Left cardiac atrium (tissue), 4 donors: Measurements from ENCODE around the gene FOLR1. TPM values are rescaled to one million over a fixed set of nuclear protein-coding genes. Genes with fewer than 3 reads are reported as not detected.

ENCODE experiments used
- ATAC-seq, 2 donors: fragments of 200-7000 bp; cut with Tn5 transposase; one replicate each; pipeline ENCODE4 v1.9.1; 2020; ENCODE audit warnings: mild to moderate bottlenecking in 2 of 2, moderate library complexity in 2 of 2
- DNase-seq: peaks from one replicate; pipeline ENCODE4 v3.0.0-alpha.2; 2020
- intact Hi-C, 2 donors: fragments of 100-400 bp; cut with DNase I; formaldehyde crosslinking; loops; one replicate each; pipeline versions ENCODE4 v1.14.1 to v1.15.1; 2022 to 2023
- total RNA-seq, 2 donors: library from RNA; stranded (reverse); fragmentation: NEBNext Ultra II Directional; extraction: Animal tissue kit (Norgen Biotek cat#: 25700); gene quantifications; one replicate each; pipeline ENCODE4 v1.2.1, GENCODE V29; 2021
- donor health status: DM: no; HTN: yes; CAD: no.
- donor health status: DM: no; HTN: yes; CAD: no; lungs with severe emphysema.
- donor health status: DM: yes; HTN: yes; CAD: no.
- donor health status: Dilated cardiomyopathy.

Gene FOLR1
- total RNA-seq, 2 donors from 2014 or later, result not detected

DNA sequence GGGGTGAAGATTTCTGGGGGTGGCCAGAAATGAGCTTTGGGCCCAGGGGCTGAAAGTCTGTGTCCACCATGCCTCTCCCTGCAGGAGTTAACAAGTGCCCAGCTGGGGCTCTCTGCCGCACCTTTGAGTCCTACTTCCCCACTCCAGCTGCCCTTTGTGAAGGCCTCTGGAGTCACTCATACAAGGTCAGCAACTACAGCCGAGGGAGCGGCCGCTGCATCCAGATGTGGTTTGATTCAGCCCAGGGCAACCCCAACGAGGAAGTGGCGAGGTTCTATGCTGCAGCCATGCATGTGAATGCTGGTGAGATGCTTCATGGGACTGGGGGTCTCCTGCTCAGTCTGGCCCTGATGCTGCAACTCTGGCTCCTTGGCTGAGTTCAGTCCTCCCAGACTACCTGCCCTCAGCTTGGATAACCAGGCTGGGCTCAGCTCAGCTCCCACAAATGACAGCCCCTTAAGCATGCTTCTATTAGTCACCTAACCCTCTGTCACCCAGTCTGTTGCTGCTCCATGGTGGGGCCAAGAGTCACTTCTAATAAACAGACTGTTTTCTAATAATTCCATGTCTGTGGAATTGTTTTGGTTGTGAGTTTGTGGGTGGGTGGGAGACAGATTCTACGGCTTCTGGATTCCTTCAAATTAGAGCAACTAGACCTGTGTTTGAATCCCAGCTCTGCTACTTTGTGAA, 29.6 kb downstream of the FOLR1 start:
- DNase-seq (peak; percentile 25), ATAC-seq (no peak)
- intact Hi-C loops, result loop anchor here in 1 of 2 donors (5.0 kb wide), 1 partner anchor 184 kb away; no protein-coding TSS in a partner anchor

DNA sequence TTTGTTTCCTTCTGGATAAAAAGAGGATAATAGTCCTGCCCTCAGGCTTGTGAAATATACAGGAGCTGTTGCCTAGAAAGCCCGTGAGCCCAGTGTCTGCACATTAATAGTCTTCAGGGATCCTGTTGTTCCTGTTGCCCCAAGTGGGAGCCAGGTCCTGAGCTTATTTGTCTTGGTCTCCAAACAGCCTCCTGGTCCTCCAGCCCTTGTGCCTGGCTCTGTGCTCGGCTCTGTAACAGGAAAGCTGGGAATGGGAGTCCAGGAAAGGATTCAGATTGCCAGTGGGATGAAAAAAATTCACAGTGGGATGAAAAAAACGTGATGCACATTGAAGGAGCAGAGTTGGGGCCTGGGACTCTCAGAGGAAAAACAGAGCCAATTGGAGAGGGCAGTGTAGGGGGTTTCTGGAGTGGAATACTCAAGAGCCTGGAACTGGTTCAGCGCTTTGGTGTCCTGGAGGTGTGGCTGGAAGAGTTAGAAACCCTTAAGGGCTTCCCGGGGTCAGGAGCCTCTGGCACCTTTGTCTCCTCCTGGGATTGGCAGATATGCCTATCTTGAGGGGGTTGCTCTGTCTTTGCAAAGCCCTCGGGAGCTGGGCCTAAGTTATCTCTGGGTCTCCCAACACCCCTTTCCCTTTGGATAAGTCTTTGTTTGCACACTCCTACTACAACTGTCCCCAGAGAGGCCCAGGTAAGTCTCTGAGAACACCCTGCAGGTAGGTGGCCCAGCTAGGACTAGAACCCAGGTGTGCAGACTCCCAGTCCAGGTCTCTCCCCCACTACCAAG, 30.4 kb downstream of the FOLR1 start:
- intact Hi-C loops, result loop anchor here in 1 of 2 donors (5.0 kb wide), 1 partner anchor 185 kb away; no protein-coding TSS in a partner anchor
- DNase-seq, result peak; percentile 19

DNA sequence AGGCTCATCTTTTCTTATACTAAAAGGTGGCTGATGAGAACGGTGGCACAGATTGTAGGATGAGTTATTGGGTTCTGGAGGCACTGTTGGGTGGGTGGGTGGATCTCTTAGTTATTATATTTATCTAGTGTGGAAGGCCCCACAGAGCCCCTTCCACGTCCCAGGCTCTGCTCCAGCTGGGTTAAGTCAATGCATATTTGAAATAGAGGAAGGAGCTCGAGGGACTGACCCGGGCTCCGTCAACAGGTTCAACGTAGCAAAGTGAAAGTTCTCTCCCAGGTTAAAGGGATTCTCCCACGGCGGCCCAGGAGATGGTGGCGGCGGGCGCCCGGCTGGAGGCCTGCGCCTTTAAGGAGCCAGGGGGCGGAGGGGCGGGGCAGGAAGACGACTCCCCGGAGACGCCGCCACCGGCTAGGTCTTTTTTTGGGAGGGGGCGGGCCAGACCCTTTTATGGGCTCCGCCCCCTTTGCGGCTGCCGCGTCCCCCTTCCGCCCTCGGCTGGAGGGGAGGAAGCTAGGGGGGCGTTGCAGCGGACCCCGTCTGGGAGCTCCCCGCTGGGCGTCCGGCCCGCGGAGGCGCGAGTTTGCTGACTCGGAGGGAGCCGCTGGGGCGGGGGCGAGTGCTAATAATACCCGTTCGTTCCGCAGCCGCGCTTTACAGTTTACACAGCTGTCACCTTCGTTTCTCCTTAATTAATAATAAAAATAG, 31.1 kb downstream of the FOLR1 start:
- ATAC-seq (peak; percentile 88 to 91), DNase-seq (peak; percentile 96)
- intact Hi-C loops, result loop anchor here in 1 of 2 donors (5.0 kb wide), 1 partner anchor 186 kb away; no protein-coding TSS in a partner anchor

More for the DNA sequence above, 30.4 kb downstream of the FOLR1 start:
- no peak for ATAC-seq

DNA sequence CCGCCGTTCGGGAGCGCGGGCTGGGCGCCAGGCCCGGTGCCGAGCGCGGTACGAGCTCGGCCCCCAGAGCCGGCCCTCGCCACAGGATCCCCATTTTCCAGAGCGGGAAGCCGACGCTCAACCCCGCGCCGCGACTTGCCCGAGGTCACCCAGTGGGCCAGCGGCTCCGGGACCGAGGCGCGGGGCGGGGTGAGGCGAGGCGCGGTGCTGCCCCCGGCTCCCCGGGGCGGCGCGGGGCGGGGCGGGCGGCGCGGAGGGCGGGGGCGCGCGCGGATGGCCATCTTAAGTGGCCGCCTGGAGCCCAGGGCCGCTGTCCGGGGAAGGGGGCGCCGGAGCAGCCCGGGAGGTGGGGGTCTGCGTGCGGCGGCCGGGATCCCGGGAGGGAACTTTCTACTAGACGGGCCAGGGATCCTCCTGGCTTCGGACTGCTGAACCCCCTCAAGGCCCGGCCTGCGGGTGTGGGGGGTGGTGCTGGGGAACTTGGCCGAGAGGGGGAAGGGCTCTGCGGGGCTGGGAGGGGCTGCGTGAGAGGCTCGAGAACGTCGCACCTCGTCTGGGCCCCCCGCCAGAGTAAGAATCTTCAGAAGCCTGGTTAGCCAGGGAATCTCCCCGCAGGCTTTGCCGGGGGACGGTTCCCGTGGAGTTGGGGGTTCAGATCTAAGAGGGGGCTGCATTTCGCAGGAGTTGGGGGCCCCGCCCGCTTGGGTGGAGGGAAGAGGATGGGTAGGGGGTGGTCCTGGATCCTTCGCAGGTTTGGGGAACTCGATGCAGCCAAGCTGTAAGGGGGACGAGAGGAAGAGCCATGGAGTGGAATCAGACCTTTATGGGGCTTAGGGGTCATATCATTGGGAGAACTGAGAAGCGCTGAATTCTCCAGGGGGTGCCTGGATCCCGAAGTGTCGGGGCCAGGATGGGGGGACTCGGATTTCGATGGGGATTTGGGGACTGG, 31.9 kb downstream of the FOLR1 start:
- DNase-seq (peak; percentile 79), ATAC-seq (peak; percentile 81 to 83)
- intact Hi-C loops, result loop anchor here in 1 of 2 donors (5.0 kb wide), 1 partner anchor 187 kb away; no protein-coding TSS in a partner anchor

DNA sequence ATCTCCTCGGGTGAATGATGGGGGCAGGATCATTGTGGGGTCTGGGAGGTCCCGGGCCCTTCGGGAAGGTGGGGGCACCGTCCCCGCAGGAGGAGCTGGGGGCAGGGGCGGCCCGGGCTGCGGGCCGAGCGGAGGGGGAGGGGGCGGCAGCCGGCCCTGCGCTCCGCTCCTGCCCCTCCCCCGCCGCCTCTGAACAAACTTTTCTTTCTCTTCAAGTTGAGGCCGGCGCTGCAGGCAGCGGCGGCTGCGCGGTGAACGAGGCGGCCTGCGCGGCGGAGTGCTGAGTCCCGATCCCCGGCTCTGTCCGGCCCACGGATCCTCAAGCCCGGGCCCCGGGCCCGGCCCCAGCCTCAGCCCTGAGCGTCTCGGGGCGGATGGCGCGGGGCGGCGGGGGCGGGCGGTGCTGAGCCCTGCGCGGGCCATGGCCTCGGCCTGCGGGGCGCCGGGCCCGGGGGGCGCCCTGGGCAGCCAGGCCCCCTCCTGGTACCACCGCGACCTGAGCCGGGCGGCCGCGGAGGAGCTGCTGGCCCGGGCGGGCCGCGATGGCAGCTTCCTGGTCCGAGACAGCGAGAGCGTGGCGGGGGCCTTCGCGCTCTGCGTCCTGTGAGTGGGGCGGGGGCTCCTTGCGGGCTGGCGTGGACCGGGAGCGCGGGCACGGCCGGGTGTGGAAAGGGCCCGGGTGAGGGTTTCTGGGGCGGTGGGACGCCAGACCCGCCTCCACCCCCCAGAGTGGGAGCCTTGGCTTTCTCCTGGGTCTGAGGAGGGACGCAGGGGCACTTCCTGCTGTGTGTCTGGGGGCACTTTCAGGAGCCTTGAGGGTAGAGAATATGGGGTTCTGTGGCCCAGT, 32.8 kb downstream of the FOLR1 start, which contains the start of gene INPPL1:
Gene INPPL1 (plus strand): TSS at position 204 of the 847 bp plus-strand sequence. CDS start 218 bp downstream, at position 422.
- intact Hi-C loops, result loop anchor here in 1 of 2 donors (5.0 kb wide), 1 partner anchor 187 kb away; no protein-coding TSS in a partner anchor
- peak; percentile 72 for DNase-seq
- peak; percentile 6 to 7 for ATAC-seq

DNA sequence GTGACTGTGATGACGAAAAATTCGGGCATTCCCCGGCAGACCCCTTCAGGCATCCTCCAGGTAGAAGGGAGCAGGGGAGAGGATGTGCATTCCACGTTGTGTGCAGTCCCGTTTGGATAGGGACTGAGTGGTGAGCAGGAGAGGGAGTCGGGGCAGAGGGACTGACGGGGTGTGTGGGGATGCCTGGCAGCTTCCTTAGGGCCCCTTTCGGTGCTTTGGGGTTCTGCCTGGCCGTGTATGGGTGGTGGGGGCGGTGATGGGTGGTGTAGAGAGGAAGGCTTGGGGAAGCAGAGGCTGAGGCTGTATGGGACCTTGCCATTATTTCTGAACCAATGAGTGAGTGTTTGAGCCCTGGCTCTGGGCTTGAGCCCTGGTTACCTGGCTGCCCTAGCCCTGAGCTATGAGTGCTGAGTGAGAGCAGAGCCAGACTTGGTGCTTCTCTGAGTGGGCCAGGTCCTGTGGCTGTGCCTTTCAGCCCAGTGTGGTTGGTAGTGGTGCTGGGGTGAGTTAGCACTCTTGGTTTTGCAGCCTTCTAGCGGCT, 33.5 kb downstream of the FOLR1 start:
- intact Hi-C loops, result no loop called here
- ATAC-seq (no peak), DNase-seq (no peak)

DNA sequence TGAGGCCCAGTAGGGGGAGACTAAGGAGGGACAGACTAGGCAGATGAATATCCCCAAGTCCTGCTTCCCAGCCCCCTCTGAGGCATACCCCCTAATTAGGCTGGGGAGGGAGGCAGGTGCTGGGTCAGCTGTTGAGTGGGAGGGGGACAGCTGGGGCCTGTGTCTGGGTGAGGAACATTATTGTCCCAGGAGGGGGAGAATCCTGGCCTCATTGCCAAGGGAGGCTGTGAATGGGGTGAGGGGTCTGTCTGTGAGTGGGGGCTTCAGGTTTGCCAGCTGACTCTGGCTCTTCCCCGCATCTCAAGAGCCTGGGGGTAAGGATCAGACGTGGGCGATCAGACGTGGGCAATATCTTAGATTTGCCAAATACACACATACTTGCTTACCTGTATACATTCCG, 34.8 kb downstream of the FOLR1 start:
- intact Hi-C loops, result no loop called here
- ATAC-seq (no peak), DNase-seq (no peak)

DNA sequence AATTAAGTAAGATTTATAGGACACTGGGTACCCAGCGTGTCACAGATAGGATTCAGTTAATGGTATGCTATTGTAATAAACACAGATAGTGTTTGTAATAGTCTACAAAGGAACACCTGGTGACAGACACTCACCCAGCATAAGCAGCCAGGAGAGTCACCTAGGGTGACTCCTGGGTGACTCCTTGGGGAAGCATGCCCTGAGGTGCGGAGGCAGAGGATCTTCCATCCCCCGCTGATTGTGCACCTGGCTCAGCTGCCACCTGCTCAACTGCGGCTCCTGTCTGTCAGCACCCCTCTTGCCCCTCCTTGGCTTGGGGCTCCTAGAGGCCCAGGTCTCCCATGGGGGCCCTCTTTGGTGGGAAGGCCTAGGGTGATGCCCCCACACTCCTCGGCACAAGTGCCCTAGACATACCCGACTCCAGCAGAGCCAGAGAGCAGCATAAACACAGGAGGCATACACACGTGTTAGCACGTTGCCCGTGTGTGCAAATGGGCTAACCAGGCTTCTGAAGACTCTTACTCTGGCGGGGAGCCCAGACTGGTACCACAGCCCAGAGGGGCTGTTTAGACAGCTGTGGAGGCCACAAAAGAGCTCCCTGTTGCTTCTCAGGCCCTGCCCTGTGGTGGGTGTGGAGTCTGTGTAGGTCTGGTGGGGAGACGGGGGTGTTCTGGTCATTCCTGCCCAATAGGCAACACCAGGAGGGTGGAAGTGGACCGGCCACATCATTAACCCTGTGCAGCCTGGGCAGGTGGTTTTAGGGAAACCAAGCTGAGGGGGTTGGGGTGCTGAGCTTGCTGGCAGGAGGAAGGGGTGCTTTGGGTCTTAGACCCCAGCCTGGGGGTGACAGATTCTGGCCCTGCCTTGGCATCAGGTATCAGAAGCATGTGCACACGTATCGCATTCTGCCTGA, 35.6 kb downstream of the FOLR1 start:
- ATAC-seq (no peak), DNase-seq (no peak)
- intact Hi-C loops, result no loop called here

DNA sequence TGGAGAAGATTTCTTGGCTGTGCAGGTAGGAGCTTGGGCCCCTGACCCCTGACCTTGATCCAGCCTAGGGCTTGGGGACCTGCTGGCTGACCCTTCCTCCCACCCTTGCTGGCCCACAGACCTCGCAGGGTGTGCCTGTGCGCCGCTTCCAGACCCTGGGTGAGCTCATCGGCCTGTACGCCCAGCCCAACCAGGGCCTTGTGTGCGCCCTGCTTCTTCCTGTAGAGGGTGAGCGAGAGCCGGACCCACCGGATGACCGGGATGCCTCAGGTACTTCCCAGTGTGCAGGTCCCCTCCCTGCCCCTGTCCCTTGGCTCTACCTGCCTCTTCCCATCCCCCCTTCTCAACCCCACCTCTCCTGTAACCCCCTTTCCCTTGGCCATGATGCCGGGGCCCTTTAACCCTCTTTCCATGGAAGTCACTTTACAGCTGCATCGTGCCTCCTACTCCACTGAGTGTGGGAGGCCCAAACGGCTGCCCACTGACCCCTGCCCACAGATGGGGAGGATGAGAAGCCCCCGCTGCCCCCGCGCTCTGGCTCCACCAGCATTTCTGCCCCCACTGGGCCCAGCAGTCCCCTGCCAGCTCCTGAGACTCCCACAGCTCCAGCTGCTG, 36.4 kb downstream of the FOLR1 start:
- no peak for DNase-seq
- intact Hi-C loops, result no loop called here
- ATAC-seq, result no peak

DNA sequence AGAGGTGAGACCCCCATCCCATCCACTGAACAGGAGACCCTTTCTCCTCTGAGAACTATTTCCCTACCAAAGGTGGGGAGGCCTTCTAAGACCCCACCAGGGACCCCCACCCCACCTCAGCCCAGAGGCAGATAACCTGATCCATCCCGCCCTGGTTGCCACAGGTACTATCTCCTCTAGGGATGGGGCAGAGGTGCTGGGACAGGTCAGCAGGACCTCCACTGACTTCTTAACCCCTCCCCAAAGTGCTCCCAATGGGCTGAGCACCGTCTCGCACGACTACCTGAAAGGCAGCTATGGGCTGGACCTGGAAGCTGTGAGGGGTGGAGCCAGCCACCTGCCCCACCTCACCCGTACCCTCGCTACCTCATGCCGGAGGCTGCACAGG, 36.9 kb downstream of the FOLR1 start:
- no peak for DNase-seq
- ATAC-seq, result no peak
- intact Hi-C loops, result no loop called here

DNA sequence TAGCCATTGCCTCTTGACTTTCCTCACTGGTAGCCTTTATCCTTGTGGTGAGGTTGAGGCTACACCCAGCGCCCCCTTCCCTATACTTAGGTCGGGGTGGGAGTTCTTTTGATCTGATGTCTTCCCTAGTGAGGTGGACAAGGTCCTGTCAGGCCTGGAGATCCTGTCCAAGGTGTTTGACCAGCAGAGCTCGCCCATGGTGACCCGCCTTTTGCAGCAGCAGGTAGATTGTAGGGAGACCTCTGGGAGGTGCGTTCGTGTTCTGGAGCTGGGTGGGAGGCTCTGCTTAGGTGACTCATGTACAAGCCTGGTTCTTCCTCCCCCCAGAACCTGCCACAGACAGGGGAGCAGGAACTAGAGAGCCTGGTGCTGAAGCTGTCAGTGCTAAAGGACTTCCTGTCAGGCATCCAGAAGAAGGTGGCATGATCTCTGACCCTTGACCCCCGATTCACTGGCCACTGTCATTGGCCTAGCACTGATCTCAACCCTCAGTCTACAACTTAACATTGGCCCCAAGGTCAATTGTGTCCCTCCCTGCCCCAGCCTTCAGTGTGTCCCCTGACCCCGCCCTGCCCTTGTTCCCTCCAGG, 37.5 kb downstream of the FOLR1 start:
- ATAC-seq (no peak), DNase-seq (no peak)
- intact Hi-C loops, result no loop called here

DNA sequence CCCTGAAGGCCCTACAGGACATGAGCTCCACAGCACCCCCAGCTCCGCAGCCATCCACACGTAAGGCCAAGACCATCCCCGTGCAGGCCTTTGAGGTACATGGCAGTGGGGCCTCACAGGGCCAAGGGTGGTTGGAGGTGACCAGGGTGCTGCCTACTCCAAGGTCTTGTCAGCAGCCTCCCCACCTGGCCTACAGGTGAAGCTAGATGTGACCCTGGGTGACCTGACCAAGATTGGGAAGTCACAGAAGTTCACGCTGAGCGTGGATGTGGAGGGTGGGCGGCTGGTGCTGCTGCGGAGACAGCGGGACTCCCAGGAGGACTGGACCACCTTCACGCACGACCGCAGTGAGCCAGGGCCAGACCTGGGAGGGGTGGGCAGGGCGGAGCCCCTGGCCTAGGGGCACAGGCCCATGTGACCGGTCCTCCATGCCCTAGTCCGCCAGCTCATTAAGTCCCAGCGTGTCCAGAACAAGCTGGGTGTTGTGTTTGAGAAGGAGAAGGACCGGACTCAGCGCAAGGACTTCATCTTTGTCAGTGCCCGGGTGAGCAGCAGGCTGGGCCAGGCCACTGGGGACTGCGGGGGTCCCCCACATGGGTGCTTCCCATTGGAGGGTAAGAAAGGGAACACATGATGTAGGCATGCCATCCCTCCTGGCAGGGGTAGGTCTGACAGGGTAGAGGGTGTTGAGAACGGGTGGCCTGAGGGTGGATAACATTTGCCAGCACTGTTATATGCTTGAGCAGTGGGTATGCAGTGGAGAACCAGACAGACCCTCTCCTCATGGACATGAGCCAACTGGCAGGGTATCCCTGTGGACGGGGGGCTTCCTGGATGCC, 38.2 kb downstream of the FOLR1 start:
- intact Hi-C loops, result loop anchor here in 1 of 2 donors (10.0 kb wide), 1 partner anchor 195 kb away; no protein-coding TSS in a partner anchor
- ATAC-seq (no peak), DNase-seq (no peak)

DNA sequence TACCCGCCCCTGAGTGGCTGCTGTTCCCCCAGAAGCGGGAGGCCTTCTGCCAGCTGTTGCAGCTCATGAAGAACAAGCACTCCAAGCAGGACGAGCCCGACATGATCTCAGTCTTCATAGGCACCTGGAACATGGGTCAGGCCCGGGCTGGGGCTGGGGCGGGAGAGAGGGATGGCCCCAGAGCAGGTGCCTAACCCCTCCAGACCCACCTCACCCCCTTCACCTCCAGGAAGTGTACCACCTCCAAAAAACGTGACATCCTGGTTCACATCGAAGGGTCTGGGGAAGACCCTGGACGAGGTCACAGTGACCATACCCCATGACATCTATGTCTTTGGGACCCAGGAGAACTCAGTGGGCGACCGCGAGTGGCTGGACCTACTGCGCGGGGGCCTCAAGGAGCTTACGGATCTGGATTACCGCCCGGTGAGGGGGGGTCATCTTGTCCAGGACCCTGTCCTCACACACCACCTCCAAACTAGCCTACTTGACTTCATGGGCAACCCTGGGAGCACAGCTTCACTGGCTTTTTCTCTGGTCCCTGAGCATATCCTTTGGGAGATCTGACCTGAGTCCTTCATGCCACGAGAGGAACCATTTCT, 38.9 kb downstream of the FOLR1 start:
- DNase-seq, result no peak
- no peak for ATAC-seq
- intact Hi-C loops, result loop anchor here in 1 of 2 donors (10.0 kb wide), 1 partner anchor 194 kb away; no protein-coding TSS in a partner anchor
